Occipital lobe (tissue), 2 donors: ENCODE measurements around the gene NBR1. TPM values are rescaled to one million over a fixed set of nuclear protein-coding genes. Genes with fewer than 3 reads are reported as not detected.
"Not testable (repeated sequence)": the region's sequence is repeated elsewhere in the genome, so short reads cannot be mapped to it uniquely, and the experiment has no call there.

Experiments used
- DNase-seq: peaks from one replicate; lab custom pipeline; 2025; lab: John Stamatoyannopoulos, UW
- total RNA-seq: library from RNA; depleted of rRNA; stranded (reverse); fragments of >200 nt; gene quantifications from one replicate; pipeline ENCODE4 v1.2.3, GENCODE V29; 2014

Gene NBR1
- total RNA-seq, 1 donor from 2014 or later, result 64.3 TPM

DNA sequence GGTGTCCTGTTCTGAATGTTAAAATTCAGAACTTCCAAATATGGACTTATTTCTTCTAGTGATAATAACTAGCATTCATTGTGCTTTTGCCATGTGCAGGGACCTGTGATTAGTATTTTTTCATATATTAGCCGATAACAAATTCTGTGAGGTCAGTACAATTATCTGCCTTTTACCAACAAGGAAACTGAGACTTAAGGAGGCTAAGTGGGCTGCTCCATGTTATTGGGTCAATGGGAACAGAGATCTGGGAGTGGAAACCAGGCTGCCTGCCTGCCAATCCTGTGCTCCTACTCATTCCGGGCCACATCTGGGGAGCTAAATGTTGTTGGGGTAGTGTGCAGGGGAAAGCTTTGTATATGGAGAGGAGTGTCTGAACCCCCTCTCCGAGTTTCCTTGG is 44.3 kb downstream of the NBR1 start:
- DNase-seq, result no peak

GRCh38 chr17:43216369-43216761 is 45.4 kb downstream of the NBR1 start:
- no peak for DNase-seq

DNA sequence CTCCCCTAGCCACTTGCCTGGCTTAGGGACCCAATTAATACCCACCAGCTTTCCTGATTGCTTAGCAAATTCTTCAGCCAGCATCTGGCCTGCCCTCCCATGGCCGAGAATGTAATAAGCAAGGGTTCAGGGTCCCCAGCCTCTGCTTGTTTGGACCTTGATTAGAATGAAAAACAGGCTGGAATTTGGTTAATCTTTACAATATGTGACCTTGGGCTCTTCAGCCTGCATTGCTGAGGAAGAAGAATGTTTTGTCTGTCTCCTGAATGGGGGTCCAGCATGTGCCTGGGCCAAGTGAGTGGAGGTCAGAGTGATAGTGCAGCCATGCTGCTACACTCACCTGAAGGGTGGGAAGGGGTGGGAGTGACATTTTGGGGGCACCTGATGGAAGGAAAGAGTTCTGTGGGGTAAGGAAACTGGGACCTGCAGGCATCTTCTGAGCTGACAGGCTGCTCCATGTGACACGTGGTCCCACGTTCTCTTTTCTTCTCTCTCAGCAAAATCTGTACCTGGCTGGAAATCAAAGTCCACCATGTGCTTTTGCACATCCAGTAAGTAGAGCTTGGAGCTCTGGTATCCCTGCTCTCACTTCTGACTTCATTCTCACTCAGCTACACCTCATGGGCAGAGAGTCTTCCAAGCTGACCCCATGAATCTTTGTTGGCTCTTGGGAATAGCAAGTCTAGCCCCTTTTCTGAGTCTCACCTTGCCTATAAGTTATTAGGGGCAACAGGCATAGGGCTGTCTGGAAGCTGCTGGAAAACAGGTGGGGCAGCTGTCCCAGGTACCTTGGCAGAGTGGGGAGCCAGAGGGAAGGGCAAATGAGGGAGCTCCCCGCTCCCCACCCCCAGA is 46.0 kb downstream of the NBR1 start:
- no peak for DNase-seq

GRCh38 chr17:43217614-43218087 is 46.6 kb downstream of the NBR1 start:
- no peak for DNase-seq

DNA sequence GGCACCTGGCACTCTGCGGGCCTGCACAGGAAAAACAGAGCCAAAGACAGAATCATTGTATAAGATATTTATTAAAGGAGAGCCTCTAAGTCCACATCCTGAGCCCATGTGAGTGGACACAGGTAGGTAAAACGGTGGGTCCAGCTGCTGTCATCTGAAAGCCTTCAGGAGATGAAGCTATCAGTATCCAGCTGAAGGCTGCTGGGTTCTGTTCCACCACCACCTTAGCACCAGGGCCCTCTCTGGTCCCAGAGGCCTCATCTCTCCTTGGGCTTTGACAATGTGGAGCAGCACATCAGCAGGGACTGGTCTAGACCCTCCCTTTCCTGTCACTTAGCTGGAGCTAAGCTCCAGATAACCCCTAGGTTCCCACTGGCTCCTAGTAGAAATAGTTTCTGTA is 48.0 kb downstream of the NBR1 start:
- no peak for DNase-seq

DNA sequence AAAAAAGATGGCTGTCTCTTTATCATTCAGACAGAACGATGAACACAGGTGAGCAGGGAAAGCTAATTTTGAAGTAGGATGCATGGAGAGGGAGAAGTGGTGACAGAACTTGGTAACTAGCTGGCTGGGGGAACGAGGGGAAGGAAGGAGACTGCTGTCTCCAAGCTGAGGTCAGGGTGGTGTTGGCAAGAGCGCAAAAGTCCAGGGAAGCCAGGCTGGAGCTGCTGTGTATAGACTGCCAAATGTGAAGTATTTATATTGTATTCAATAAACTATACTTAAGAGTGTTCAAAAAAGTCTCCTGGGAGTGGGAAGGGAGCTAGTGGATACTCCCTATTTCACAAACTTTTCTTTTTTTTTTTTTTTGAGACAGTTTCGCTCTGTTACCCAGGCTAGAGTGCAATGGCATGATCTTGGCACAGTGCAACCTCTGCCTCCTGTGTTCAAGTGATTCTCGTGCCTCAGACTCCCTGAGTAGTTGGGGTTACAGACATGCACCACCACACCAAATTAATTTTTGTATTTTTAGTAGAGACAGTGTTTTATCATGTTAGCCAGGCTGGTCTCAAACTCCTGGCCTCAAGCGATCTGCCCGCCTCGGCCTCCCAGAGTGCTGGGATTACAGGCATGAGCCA is 48.8 kb downstream of the NBR1 start:
- DNase-seq, result no peak

DNA sequence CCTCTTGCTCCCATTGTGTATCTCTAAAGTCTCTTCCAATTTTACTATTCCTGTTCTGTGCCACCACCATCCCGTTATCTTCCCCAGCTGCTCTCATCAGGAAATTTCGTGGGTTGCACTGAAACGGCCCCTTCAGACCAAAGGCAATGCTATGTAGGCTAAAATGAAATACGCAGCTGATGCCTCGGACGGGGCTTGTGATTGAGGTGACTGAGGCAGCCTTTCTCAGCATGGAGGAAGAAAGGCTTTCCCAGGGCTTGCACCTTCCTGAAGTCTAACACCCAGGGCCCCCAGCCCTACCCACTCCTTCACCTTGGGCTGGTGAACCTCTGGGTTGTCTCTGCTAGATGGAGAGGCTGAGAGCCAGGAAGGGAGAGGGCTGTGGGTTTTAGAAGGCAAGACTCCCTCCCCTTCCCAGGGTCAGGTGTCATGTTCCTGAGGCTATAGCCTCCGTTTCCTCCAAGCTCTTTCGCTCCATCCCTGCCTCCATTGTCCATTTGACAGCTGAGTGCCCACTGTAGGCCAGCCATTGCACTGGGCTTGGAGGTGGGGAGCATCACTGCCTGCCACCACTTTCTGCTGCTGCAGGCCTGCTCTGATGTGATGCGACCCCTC is 49.6 kb downstream of the NBR1 start:
- no peak for DNase-seq

GRCh38 chr17:43224146-43224705 is 53.2 kb downstream of the NBR1 start:
- no peak for DNase-seq

GRCh38 chr17:43226393-43226792 is 55.4 kb downstream of the NBR1 start:
- no peak for DNase-seq

- not testable (repeated sequence) for DNase-seq
Observed at GRCh38 chr17:43228020-43228782, 57.2 kb downstream of the NBR1 start, which contains the start of gene CCDC200. TSS of gene CCDC200 (minus strand) at chr17:43228623. CDS start at chr17:43228554, 69 bp downstream.

DNA sequence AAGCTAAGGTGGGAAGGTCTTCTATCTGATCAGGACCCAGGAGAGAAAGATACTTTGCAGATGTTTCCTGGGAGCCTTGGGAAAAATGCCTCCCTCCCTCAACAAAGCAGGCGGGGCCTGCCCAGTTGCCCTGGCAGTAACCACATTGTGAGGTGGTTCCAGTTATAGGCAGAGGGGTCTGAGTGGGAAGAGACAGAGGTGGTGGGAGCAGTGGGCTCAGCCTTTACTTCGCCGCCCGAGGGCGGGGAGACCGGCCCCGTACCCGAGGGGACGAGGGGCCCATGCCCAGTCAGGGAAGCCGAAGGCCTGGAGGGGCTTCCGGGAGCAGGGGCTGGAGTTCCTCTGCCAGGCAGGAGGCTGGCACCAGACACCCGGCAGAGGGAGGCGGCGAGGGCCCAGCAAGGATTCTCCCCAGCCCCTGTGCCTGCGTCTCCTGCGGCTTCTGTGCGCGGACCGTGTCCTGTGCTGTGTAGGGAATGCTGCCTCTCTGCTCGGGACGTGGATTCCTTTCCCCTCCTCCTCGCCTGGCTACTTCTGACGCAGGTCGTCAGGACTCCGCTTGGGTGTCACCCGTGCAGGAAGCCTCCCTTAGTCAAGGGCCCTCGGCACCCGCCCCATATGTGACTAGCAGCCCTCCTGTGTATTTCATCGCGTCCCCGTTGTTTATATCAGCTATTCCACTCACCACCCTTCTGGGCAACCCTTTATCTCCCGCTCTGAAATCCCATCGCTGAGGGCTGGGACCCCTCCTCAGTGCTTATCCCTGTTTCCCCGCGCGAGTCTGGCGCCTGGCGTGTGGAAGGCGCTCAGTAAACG is 60.4 kb downstream of the NBR1 start:
- not testable (repeated sequence) for DNase-seq

GRCh38 chr17:43232021-43232699 is 61.1 kb downstream of the NBR1 start:
- not testable (repeated sequence) for DNase-seq

DNA sequence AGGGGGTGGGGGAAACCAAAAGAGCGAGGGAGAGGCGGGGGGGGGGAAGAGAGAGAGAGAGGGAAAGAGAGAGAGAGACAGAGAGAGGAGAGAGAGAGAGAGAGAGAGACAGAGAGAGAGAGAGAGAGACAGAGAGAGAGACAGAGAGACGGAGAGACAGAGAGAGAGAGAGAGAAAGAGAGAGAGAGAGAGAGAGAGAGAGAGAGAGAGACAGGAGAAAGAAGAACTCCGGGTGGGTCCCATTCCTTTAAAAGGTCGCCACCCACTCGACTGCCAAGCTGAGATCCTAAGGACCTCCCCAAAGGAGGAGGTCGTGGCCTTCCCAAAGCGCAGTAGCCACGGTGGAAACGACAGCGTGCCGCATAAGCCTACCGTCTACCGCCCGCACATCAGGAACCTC is 62.2 kb downstream of the NBR1 start:
- not testable (repeated sequence) for DNase-seq

DNA sequence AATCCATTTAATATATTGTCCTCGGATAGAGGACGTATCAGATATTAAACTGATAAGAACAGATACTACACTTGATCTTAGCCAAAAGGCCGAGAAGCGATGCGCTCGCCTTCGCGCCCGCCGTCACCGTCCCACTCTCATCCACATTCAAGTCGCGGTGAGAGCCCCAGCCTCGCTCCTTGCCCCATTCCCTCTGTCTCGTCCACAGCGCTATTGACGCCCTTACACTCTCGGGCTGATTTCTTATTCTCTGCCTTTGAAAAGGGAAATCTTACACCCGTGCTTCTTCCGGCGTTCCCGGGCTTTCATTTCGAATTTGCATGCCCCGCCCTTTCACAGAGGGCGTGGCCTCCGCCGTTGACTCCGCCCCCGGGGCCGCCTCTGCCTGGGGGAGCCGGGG is 62.9 kb downstream of the NBR1 start, which contains the start of gene RNU2-1:
Gene RNU2-1, minus strand, starts transcription at position 101 of the 400 bp plus-strand sequence.
- DNase-seq, result not testable (repeated sequence)

DNA sequence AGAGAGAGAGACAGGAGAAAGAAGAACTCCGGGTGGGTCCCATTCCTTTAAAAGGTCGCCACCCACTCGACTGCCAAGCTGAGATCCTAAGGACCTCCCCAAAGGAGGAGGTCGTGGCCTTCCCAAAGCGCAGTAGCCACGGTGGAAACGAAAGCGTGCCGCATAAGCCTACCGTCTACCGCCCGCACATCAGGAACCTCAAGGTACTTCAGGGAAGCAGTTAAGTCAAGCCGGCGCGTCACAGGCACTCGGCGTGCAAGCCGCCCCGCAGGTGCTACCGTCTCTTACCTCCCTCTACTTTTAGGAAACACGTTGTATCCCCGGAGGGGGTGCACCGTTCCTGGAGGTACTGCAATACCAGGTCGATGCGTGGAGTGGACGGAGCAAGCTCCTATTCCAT is 68.6 kb downstream of the NBR1 start:
- DNase-seq, result not testable (repeated sequence)

- DNase-seq, result not testable (repeated sequence)
Observed at GRCh38 chr17:43240596-43241352, 69.8 kb downstream of the NBR1 start.

DNA sequence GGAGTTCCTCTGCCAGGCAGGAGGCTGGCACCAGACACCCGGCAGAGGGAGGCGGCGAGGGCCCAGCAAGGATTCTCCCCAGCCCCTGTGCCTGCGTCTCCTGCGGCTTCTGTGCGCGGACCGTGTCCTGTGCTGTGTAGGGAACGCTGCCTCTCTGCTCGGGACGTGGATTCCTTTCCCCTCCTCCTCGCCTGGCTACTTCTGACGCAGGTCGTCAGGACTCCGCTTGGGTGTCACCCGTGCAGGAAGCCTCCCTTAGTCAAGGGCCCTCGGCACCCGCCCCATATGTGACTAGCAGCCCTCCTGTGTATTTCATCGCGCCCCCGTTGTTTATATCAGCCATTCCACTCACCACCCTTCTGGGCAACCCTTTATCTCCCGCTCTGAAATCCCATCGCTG is 75.4 kb downstream of the NBR1 start:
- DNase-seq, result not testable (repeated sequence)
